Neural cell (in vitro differentiated cells): Measurements from ENCODE around the gene FHAD1. TPM values are rescaled to one million over a fixed set of nuclear protein-coding genes. Genes with fewer than 3 reads are reported as not detected.
"Not testable (repeated sequence)": the region's sequence is repeated elsewhere in the genome, so short reads cannot be mapped to it uniquely, and the experiment has no call there.

Experiments
- H2AFZ ChIP-seq: fragments of 200-600, 300-800 bp; sonication (generic), shearing (Covaris generic); 2 replicates; pipeline ENCODE4 v1.6.0; 2014; ENCODE audit warnings: low read depth, mild to moderate bottlenecking, antibody characterized with exemption, low read length, moderate library complexity
- H3F3A ChIP-seq: fragments of 200-600 bp; shearing (Covaris generic); 2 replicates; pipeline ENCODE4 v1.6.1; 2016; ENCODE audit warnings: mild to moderate bottlenecking, moderate library complexity, mixed read lengths, antibody characterized with exemption, low read length; ENCODE audit not compliant: insufficient read depth, poor library complexity, severe bottlenecking
- H3K27ac ChIP-seq: fragments of 200-600, 300-800 bp; sonication (generic), shearing (Covaris generic); 2 replicates; pipeline ENCODE4 v1.5.1; 2014; ENCODE audit warnings: mild to moderate bottlenecking, low read length, moderate library complexity
- H3K27me3 ChIP-seq: fragments of 300-800, 200-600 bp; sonication (generic), shearing (Covaris generic); 2 replicates; pipeline ENCODE4 v1.6.0; 2014; ENCODE audit warnings: mild to moderate bottlenecking, low read depth, low read length, moderate library complexity; ENCODE audit not compliant: insufficient read depth
- H3K36me3 ChIP-seq: fragments of 300-800, 200-600 bp; sonication (generic), shearing (Covaris generic); 2 replicates; pipeline ENCODE4 v1.5.1; 2014; ENCODE audit warnings: mild to moderate bottlenecking, antibody characterized with exemption, low read length, moderate library complexity; ENCODE audit not compliant: insufficient read depth
- H3K4me2 ChIP-seq: fragments of 300-800, 200-600 bp; sonication (generic), shearing (Covaris generic); 2 replicates; pipeline ENCODE4 v1.6.0; 2014; ENCODE audit warnings: mild to moderate bottlenecking, low read length
- H3K4me3 ChIP-seq: fragments of 300-800, 200-600 bp; sonication (generic), shearing (Covaris generic); 2 replicates; pipeline ENCODE4 v1.5.1; 2014; ENCODE audit warnings: mild to moderate bottlenecking, low read length, moderate library complexity
- H3K79me2 ChIP-seq: fragments of 200-600 bp; shearing (Covaris generic); replicated peaks from 2 replicates; pipeline ENCODE4 v1.6.0; 2014; ENCODE audit warnings: mild to moderate bottlenecking, low read length, moderate library complexity; ENCODE audit not compliant: insufficient read depth
- H3K9ac ChIP-seq: fragments of 300-800, 200-600 bp; sonication (generic), shearing (Covaris generic); 2 replicates; pipeline ENCODE4 v1.6.1; 2016; ENCODE audit warnings: mild to moderate bottlenecking, low read length, mixed read lengths
- H3K9me2 ChIP-seq: fragments of 200-600 bp; shearing (Covaris generic); 2 replicates; pipeline ENCODE4 v1.6.1; 2016; ENCODE audit warnings: mild to moderate bottlenecking, low read length, mixed read lengths; ENCODE audit not compliant: insufficient read depth
- H3K9me3 ChIP-seq: fragments of 200-600, 300-800 bp; sonication (generic), shearing (Covaris generic); 2 replicates; pipeline ENCODE4 v1.6.1; 2016; ENCODE audit warnings: mild to moderate bottlenecking, mixed run types, low read length, moderate library complexity, mixed read lengths
- H4K20me1 ChIP-seq: fragments of 200-600 bp; shearing (Covaris generic); 2 replicates; pipeline ENCODE4 v1.6.1; 2016; ENCODE audit warnings: mild to moderate bottlenecking, mixed run types; ENCODE audit not compliant: insufficient read depth
- EP300 ChIP-seq: fragments of 450-650 bp; conservative IDR thresholded peaks from 2 replicates; pipeline ENCODE4 v1.6.1; 2014; ENCODE audit warnings: antibody characterized with exemption, mild to moderate bottlenecking, moderate library complexity; ENCODE audit not compliant: poor library complexity, severe bottlenecking
- EZH2 ChIP-seq: fragments of 200-600, 300-800 bp; shearing (Covaris generic), sonication (generic); IDR thresholded peaks from 2 replicates; pipeline ENCODE4 v1.6.1; 2014; ENCODE audit warnings: antibody characterized with exemption, low read length, borderline replicate concordance, mild to moderate bottlenecking; ENCODE audit not compliant: insufficient read depth, poor library complexity, severe bottlenecking
- MXI1 ChIP-seq: fragments of 450-650 bp; conservative IDR thresholded peaks from 2 replicates; pipeline ENCODE4 v1.6.1; 2014; ENCODE audit warnings: antibody characterized with exemption, mild to moderate bottlenecking; ENCODE audit not compliant: poor library complexity, severe bottlenecking
- POLR2AphosphoS5 ChIP-seq: IDR thresholded peaks from 2 replicates; pipeline ENCODE4 v1.6.1; 2012
- RAD21 ChIP-seq: fragments of 450-650 bp; conservative IDR thresholded peaks from 2 replicates; pipeline ENCODE4 v1.6.1; 2014; ENCODE audit warnings: antibody characterized with exemption, mild to moderate bottlenecking, moderate library complexity
- SMC3 ChIP-seq: fragments of 450-650 bp; conservative IDR thresholded peaks from 2 replicates; pipeline ENCODE4 v1.6.1; 2014; ENCODE audit warnings: antibody characterized with exemption, mild to moderate bottlenecking, moderate library complexity; ENCODE audit not compliant: poor library complexity
- TAF1 ChIP-seq: IDR thresholded peaks from 2 replicates; pipeline ENCODE4 v1.6.1; 2012; ENCODE audit warnings: low read depth
- polyA plus RNA-seq: library from polyadenylated mRNA; depleted of rRNA; stranded (reverse); fragments of >200 nt; gene quantifications from 2 replicates; pipeline ENCODE4 v1.2.3, GENCODE V29; 2014
- TF ChIP-seq, protein P1 (sequence below): fragments of 450-650 bp; IDR thresholded peaks from 2 replicates; pipeline ENCODE4 v1.5.1; 2014; ENCODE audit warnings: antibody characterized with exemption, mild to moderate bottlenecking, moderate library complexity; ENCODE audit not compliant: poor library complexity, severe bottlenecking
- TF ChIP-seq, protein P2 (sequence below): IDR thresholded peaks from 2 replicates; pipeline ENCODE4 v1.6.1; 2012; ENCODE audit warnings: borderline replicate concordance

FHAD1 gene
- polyA plus RNA-seq, 1 donor from 2014 or later: 0.46 TPM

DNA sequence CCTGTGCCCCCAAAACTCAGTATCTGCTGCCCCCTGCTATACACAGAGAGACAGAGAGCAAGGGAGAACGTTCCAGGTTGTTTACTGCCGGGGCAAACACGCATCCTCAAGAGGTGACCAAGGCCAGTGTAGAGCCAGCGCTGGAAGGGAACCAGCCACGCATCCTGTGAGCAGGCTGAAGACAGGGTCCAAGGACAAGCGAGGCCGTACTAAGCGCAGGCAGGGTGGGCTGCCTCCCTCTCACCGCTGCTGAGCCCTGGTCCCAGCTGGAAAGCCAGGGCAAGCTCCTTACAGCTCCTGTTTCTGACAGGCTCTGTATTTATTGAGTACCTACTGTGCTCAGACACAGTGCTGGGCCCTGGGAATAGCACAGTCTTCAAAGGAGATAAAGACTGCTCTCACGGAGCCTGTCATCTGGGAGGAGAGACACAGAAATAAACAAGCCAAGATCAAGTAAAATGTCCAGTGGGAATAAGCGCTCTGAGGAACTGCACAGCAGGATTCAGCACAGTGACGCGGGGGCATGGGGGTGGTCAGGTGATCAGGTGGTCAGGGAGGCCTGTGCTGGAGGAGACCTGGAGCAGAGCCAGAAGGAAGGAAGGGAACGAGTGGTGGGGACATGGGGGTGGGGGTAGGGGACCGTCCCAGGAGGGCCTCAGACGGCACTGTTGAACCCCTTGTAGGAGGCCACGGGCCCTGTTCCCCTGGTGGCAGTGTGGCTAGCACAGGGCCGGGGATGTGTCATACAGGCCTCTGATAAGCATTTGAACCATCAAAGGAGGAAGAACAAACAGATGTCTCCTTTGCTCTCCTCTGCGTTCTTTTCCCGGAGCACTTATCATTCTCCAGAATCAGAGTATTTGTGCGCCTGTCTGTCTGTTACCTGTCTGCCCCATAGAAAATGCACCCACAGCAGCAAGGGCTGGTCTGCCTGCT, 124.9 kb downstream of the FHAD1 start:
- H3K4me2 ChIP-seq: no peak overlapping the region
- H4K20me1 ChIP-seq: no peaks in the 10 kb centered on the region
- H3K27ac ChIP-seq: no peak overlapping the region
- TF ChIP-seq MXI1: no peak
- TF ChIP-seq, protein P1, sequence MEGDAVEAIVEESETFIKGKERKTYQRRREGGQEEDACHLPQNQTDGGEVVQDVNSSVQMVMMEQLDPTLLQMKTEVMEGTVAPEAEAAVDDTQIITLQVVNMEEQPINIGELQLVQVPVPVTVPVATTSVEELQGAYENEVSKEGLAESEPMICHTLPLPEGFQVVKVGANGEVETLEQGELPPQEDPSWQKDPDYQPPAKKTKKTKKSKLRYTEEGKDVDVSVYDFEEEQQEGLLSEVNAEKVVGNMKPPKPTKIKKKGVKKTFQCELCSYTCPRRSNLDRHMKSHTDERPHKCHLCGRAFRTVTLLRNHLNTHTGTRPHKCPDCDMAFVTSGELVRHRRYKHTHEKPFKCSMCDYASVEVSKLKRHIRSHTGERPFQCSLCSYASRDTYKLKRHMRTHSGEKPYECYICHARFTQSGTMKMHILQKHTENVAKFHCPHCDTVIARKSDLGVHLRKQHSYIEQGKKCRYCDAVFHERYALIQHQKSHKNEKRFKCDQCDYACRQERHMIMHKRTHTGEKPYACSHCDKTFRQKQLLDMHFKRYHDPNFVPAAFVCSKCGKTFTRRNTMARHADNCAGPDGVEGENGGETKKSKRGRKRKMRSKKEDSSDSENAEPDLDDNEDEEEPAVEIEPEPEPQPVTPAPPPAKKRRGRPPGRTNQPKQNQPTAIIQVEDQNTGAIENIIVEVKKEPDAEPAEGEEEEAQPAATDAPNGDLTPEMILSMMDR: no peak
- TF ChIP-seq TAF1: no peak
- TF ChIP-seq EP300: no peak
- no peak for TF ChIP-seq POLR2AphosphoS5
- TF ChIP-seq EZH2: no peak
- TF ChIP-seq, protein P2, sequence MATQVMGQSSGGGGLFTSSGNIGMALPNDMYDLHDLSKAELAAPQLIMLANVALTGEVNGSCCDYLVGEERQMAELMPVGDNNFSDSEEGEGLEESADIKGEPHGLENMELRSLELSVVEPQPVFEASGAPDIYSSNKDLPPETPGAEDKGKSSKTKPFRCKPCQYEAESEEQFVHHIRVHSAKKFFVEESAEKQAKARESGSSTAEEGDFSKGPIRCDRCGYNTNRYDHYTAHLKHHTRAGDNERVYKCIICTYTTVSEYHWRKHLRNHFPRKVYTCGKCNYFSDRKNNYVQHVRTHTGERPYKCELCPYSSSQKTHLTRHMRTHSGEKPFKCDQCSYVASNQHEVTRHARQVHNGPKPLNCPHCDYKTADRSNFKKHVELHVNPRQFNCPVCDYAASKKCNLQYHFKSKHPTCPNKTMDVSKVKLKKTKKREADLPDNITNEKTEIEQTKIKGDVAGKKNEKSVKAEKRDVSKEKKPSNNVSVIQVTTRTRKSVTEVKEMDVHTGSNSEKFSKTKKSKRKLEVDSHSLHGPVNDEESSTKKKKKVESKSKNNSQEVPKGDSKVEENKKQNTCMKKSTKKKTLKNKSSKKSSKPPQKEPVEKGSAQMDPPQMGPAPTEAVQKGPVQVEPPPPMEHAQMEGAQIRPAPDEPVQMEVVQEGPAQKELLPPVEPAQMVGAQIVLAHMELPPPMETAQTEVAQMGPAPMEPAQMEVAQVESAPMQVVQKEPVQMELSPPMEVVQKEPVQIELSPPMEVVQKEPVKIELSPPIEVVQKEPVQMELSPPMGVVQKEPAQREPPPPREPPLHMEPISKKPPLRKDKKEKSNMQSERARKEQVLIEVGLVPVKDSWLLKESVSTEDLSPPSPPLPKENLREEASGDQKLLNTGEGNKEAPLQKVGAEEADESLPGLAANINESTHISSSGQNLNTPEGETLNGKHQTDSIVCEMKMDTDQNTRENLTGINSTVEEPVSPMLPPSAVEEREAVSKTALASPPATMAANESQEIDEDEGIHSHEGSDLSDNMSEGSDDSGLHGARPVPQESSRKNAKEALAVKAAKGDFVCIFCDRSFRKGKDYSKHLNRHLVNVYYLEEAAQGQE: no peak
- no peak for TF ChIP-seq RAD21
- no peak for TF ChIP-seq SMC3
- no peak overlapping the region for H3K4me3 ChIP-seq
- no peaks in the 10 kb centered on the region for H3K36me3 ChIP-seq
- no peak overlapping the region for H3K9ac ChIP-seq
- no peaks in the 10 kb centered on the region for H3K9me2 ChIP-seq
- H2AFZ ChIP-seq: no peak overlapping the region
- H3F3A ChIP-seq: no peaks in the 10 kb centered on the region
- no peaks in the 10 kb centered on the region for H3K27me3 ChIP-seq
- H3K9me3 ChIP-seq: no peaks in the 10 kb centered on the region
- no peaks in the 10 kb centered on the region for H3K79me2 ChIP-seq

DNA sequence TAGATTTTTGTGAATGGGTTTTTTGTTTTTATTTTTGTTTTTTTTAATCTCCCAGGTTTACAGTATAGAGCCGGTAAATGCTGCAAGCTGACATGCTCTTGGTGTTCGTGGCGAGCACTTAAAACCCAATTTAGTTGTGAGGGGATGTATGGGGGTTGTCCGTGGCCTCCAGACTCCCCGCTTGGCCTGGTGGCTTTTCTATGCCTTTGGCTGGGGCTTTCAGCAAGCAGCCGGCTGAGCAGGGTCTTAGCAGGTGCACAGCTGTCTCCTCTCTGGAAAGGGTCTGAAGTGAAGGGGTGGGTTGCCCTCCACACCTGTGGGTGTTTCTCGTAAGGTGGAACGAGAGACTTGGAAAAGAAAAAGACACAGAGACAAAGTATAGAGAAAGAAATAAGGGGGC, 131.7 kb downstream of the FHAD1 start:
- Histone ChIP-seq H3K9me2 (no peaks in the 10 kb centered on the region), H2AFZ (no peak overlapping the region), H3F3A (no peaks in the 10 kb centered on the region), H3K36me3 (no peaks in the 10 kb centered on the region), H3K4me3 (no peak overlapping the region), H3K9me3 (no peaks in the 10 kb centered on the region), H3K27ac (no peak overlapping the region), H3K4me2 (no peak overlapping the region), H3K79me2 (no peaks in the 10 kb centered on the region), H4K20me1 (no peaks in the 10 kb centered on the region), H3K27me3 (no peaks in the 10 kb centered on the region), H3K9ac (no peak overlapping the region)
- TF ChIP-seq RAD21: no peak
- TF ChIP-seq, protein P1: no peak
- TF ChIP-seq EP300: no peak

DNA sequence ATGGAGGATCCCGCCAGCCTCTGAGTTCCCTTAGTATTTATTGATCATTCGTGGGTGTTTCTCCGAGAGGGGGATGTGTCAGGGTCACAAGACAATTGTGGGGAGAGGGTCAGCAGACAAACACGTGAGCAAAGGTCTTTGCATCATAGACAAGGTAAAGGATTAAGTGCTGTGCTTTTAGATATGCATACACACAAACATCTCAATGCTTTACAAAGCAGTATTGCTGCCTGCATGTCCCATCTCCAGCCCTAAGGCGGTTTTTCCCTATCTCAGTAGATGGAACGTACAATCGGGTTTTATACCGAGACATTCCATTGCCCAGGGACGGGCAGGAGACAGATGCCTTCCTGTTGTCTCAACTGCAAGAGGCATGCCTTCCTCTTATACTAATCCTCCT, 132.1 kb downstream of the FHAD1 start:
- H3K79me2 ChIP-seq, H4K20me1 ChIP-seq, H3K9ac ChIP-seq, H3K9me3 ChIP-seq, H3K4me3 ChIP-seq, H2AFZ ChIP-seq, H3K27ac ChIP-seq, H3K36me3 ChIP-seq, H3K27me3 ChIP-seq, H3K4me2 ChIP-seq, H3F3A ChIP-seq, H3K9me2 ChIP-seq: not testable (repeated sequence)
